ENCODE data around the gene ASCC1.

ASCC1 gene

DNA sequence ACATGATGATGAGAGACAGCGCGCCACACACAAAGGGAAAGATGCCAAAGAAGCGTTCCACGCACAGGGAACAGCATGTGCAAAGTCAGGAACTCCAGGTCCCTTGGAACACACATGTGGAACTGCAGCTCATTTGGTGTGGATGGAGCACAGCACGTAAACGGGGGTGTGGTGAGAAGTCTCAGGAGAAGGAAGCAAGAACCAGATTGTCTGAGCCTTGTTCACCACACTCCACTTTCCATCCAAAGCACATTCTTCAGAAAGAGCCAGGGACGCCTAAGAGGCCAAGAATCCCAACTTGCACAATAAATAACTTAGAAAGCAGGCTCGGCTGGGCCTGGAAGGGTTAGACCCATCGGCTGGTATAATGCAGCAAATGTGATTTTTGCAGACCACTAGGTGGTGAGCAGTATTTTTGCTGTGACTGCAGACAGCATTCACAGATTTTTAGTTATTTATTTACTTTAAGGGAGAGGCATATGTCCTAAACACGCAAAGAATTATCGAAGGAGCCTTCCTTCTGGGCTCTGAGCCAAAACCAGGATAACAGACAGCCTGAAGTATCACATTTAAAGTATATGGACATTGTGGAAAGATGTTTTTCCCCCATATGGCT is 27.9 kb upstream of the ASCC1 start:
- no peaks in the 10 kb centered on the region for H3K27me3 ChIP-seq (ENCODE audit: insufficient read depth, low read length, poor library complexity)
- no peaks in the 10 kb centered on the region for H3K79me2 ChIP-seq (ENCODE audit: insufficient read depth, low read length)
- no peaks in the 10 kb centered on the region for H3K36me3 ChIP-seq (ENCODE audit: insufficient read depth, low read length)
- H3K4me2 ChIP-seq (ENCODE audit: insufficient read depth, low read length), result no peak overlapping the region
- peaks cover 27% of the 10 kb centered on the region for H3K4me1 ChIP-seq (ENCODE audit: insufficient read depth, low read length)
- peak overlapping the region; percentile 8 for H3K27ac ChIP-seq (ENCODE audit: low read length)
- H3K9ac ChIP-seq (ENCODE audit: low read depth, low read length), result no peak overlapping the region
- ATAC-seq (ENCODE audit: insufficient read depth, low read depth) (no peak), DNase-seq (no peak)
- H2AFZ ChIP-seq (ENCODE audit: low read depth, low read length), result no peak overlapping the region
- no peak for TF ChIP-seq EZH2 (IDR thresholded peaks at IDR 0.05; ENCODE audit: borderline replicate concordance, low read depth, low read length, severe bottlenecking)
- TF ChIP-seq, protein P1, sequence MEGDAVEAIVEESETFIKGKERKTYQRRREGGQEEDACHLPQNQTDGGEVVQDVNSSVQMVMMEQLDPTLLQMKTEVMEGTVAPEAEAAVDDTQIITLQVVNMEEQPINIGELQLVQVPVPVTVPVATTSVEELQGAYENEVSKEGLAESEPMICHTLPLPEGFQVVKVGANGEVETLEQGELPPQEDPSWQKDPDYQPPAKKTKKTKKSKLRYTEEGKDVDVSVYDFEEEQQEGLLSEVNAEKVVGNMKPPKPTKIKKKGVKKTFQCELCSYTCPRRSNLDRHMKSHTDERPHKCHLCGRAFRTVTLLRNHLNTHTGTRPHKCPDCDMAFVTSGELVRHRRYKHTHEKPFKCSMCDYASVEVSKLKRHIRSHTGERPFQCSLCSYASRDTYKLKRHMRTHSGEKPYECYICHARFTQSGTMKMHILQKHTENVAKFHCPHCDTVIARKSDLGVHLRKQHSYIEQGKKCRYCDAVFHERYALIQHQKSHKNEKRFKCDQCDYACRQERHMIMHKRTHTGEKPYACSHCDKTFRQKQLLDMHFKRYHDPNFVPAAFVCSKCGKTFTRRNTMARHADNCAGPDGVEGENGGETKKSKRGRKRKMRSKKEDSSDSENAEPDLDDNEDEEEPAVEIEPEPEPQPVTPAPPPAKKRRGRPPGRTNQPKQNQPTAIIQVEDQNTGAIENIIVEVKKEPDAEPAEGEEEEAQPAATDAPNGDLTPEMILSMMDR (IDR thresholded peaks at IDR 0.05; ENCODE audit: borderline replicate concordance, extremely low read depth, low read length, poor library complexity, severe bottlenecking), result peak; percentile 13
- no peaks in the 10 kb centered on the region for H4K20me1 ChIP-seq (ENCODE audit: insufficient read depth, low read length)
- no peak overlapping the region for H3K4me3 ChIP-seq (ENCODE audit: low read depth in 1 of 2, low read length in 2 of 2)
- no peaks in the 10 kb centered on the region for H3K9me3 ChIP-seq (ENCODE audit: insufficient read depth, low read length, severe bottlenecking)

DNA sequence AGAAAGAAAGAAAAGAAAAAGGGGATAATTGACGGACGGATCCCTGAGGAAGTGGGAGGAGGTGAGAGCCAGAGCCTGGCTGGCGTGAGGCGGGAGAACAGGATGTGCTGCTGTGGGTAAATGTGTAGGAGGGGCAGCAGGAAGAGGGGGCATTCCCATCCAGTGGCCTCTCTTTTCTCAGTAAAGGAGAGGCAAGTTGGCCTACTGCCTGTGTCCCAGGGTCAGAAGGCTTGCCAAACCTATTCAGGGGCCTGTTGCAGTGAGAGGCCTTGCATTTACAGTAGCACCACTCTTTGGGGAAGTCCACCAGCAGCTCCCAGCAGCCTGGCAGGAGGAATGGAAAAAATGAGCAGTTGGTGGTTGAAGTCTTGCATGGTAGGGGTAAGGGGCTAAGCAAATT is 26.6 kb upstream of the ASCC1 start:
- H2AFZ ChIP-seq (ENCODE audit: low read depth, low read length), result no peak overlapping the region
- peak overlapping the region; percentile 38; the same call in 1 of the 2 replicates for H3K27ac ChIP-seq (ENCODE audit: low read length)
- no peak overlapping the region for H3K4me3 ChIP-seq (ENCODE audit: low read depth in 1 of 2, low read length in 2 of 2)
- no peaks in the 10 kb centered on the region for H3K79me2 ChIP-seq (ENCODE audit: insufficient read depth, low read length)
- H3K4me2 ChIP-seq (ENCODE audit: insufficient read depth, low read length), result no peak overlapping the region
- peaks cover 14% of the 10 kb centered on the region for H3K4me1 ChIP-seq (ENCODE audit: insufficient read depth, low read length)
- ATAC-seq (ENCODE audit: insufficient read depth, low read depth) (no peak), DNase-seq (no peak)
- H3K36me3 ChIP-seq (ENCODE audit: insufficient read depth, low read length), result peaks cover 8% of the 10 kb centered on the region
- TF ChIP-seq EZH2 (IDR thresholded peaks at IDR 0.05; ENCODE audit: borderline replicate concordance, low read depth, low read length, severe bottlenecking), result no peak
- TF ChIP-seq, protein P1 (IDR thresholded peaks at IDR 0.05; ENCODE audit: borderline replicate concordance, extremely low read depth, low read length, poor library complexity, severe bottlenecking), result no peak
- no peaks in the 10 kb centered on the region for H3K27me3 ChIP-seq (ENCODE audit: insufficient read depth, low read length, poor library complexity)
- H3K9ac ChIP-seq (ENCODE audit: low read depth, low read length), result no peak overlapping the region
- no peaks in the 10 kb centered on the region for H3K9me3 ChIP-seq (ENCODE audit: insufficient read depth, low read length, severe bottlenecking)
- no peaks in the 10 kb centered on the region for H4K20me1 ChIP-seq (ENCODE audit: insufficient read depth, low read length)

DNA sequence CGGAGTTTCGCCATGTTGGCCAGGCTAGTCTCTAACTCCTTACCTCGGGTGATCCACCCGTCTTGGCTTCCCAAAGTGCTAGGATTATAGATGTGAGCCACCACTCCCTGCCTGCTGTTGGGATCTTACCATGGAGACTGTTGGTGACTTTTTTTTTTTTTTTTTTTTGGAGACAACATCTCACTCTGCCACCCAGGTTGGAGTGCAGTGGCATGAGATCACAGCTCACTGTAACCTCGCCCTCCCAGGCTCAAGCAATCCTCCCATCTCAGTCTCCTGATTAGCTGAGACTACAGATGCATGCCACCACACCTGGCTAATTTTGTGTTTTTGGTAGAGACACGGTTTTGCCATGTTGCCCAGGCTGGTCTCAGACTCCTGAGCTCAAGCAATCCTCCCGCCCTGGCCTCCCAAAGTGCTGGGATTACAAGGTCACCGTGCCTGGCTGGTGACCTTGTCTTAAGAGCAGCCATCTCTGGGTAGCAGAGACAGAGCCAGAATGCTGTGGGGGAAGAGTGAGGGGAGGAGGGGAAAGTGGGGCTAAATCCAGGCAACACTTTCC is 25.7 kb upstream of the ASCC1 start:
- no peak overlapping the region; the same call in 1 of the 2 replicates for H3K27ac ChIP-seq (ENCODE audit: low read length)
- ATAC-seq (ENCODE audit: insufficient read depth, low read depth) (no peak), DNase-seq (no peak)
- TF ChIP-seq, protein P1 (IDR thresholded peaks at IDR 0.05; ENCODE audit: borderline replicate concordance, extremely low read depth, low read length, poor library complexity, severe bottlenecking), result no peak
- no peak for TF ChIP-seq EZH2 (IDR thresholded peaks at IDR 0.05; ENCODE audit: borderline replicate concordance, low read depth, low read length, severe bottlenecking)
- H3K4me1 ChIP-seq (ENCODE audit: insufficient read depth, low read length), result peaks cover 5% of the 10 kb centered on the region; the same call in 1 of the 2 replicates
- no peak overlapping the region for H2AFZ ChIP-seq (ENCODE audit: low read depth, low read length)
- no peaks in the 10 kb centered on the region for H3K79me2 ChIP-seq (ENCODE audit: insufficient read depth, low read length)
- H3K9ac ChIP-seq (ENCODE audit: low read depth, low read length), result no peak overlapping the region
- H3K27me3 ChIP-seq (ENCODE audit: insufficient read depth, low read length, poor library complexity), result no peaks in the 10 kb centered on the region
- H3K9me3 ChIP-seq (ENCODE audit: insufficient read depth, low read length, severe bottlenecking), result no peaks in the 10 kb centered on the region
- no peaks in the 10 kb centered on the region for H4K20me1 ChIP-seq (ENCODE audit: insufficient read depth, low read length)
- H3K4me3 ChIP-seq (ENCODE audit: low read depth in 1 of 2, low read length in 2 of 2), result no peak overlapping the region
- H3K36me3 ChIP-seq (ENCODE audit: insufficient read depth, low read length), result peaks cover 14% of the 10 kb centered on the region
- no peak overlapping the region for H3K4me2 ChIP-seq (ENCODE audit: insufficient read depth, low read length)

All from DND-41 (cell line).